ENCODE measurements around the gene SSR1.

DNA sequence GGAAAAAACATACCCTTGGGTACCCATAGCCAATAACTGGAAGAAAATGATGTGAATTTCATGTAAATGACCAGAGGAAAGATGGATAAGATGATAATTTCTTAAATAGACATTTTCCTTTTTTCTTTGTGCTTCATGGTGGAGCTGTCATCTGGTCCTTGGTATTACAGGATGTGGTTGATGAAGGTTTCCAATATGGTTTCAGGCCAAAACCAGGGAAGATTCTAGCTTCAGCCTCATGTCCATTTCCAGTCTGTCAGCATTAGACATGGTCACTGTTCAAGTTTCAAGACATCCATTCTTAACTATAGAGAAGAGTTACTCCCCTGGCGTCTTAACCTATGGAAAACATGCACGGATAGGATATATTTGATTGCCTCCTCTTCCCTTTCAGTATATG, 63.6 kb downstream of the SSR1 start:
- TF ChIP-seq POLR2A (IDR thresholded peaks at IDR 0.05): no peak
- TF ChIP-seq, protein P1, sequence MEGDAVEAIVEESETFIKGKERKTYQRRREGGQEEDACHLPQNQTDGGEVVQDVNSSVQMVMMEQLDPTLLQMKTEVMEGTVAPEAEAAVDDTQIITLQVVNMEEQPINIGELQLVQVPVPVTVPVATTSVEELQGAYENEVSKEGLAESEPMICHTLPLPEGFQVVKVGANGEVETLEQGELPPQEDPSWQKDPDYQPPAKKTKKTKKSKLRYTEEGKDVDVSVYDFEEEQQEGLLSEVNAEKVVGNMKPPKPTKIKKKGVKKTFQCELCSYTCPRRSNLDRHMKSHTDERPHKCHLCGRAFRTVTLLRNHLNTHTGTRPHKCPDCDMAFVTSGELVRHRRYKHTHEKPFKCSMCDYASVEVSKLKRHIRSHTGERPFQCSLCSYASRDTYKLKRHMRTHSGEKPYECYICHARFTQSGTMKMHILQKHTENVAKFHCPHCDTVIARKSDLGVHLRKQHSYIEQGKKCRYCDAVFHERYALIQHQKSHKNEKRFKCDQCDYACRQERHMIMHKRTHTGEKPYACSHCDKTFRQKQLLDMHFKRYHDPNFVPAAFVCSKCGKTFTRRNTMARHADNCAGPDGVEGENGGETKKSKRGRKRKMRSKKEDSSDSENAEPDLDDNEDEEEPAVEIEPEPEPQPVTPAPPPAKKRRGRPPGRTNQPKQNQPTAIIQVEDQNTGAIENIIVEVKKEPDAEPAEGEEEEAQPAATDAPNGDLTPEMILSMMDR (IDR thresholded peaks at IDR 0.05): no peak

All from thyroid gland (tissue), 4 donors.